ENCODE measurements around the gene DUSP16. TPM values are rescaled to one million over a fixed set of nuclear protein-coding genes. Genes with fewer than 3 reads are reported as not detected.
A peak's percentile ranks its signal among the peaks of the same experiment; 100 is the strongest.
"Not testable (repeated sequence)": the region's sequence is repeated elsewhere in the genome, so short reads cannot be mapped to it uniquely, and the experiment has no call there.

The DUSP16 gene
- total RNA-seq, 1 donor = 29.5 TPM

- H3K27me3 ChIP-seq (ENCODE audit: insufficient read depth, low read length) = no peaks in the 10 kb centered on the region
- H3K4me3 ChIP-seq (ENCODE audit: low read length) = no peak overlapping the region
- no peaks in the 10 kb centered on the region for H3K9me3 ChIP-seq (ENCODE audit: low read depth, low read length)
- H3K4me1 ChIP-seq (ENCODE audit: insufficient read depth, low read length) = no peaks in the 10 kb centered on the region
Observed at GRCh38 chr12:12590961-12591360, 28.3 kb upstream of the DUSP16 start.

- not testable (repeated sequence) for H3K9me3 ChIP-seq (ENCODE audit: low read depth, low read length); H3K27me3 ChIP-seq (ENCODE audit: insufficient read depth, low read length); H3K4me3 ChIP-seq (ENCODE audit: low read length); H3K4me1 ChIP-seq (ENCODE audit: insufficient read depth, low read length)
Observed at GRCh38 chr12:12588436-12588835, 25.8 kb upstream of the DUSP16 start.

GRCh38 chr12:12587878-12588277, 25.2 kb upstream of the DUSP16 start:
- Histone ChIP-seq H3K27me3 (ENCODE audit: insufficient read depth, low read length) (no peaks in the 10 kb centered on the region), H3K4me3 (ENCODE audit: low read length) (no peak overlapping the region), H3K4me1 (ENCODE audit: insufficient read depth, low read length) (no peaks in the 10 kb centered on the region), H3K9me3 (ENCODE audit: low read depth, low read length) (no peaks in the 10 kb centered on the region)

GRCh38 chr12:12586879-12587675, 24.4 kb upstream of the DUSP16 start:
- H3K4me3 ChIP-seq (ENCODE audit: low read length) = no peak overlapping the region
- peaks cover 4% of the 10 kb centered on the region for H3K4me1 ChIP-seq (ENCODE audit: insufficient read depth, low read length)
- no peaks in the 10 kb centered on the region for H3K27me3 ChIP-seq (ENCODE audit: insufficient read depth, low read length)
- no peaks in the 10 kb centered on the region for H3K9me3 ChIP-seq (ENCODE audit: low read depth, low read length)

GRCh38 chr12:12585115-12585863, 22.6 kb upstream of the DUSP16 start:
- Histone ChIP-seq H3K4me1 (ENCODE audit: insufficient read depth, low read length) (peaks cover 4% of the 10 kb centered on the region), H3K27me3 (ENCODE audit: insufficient read depth, low read length) (no peaks in the 10 kb centered on the region), H3K4me3 (ENCODE audit: low read length) (no peak overlapping the region), H3K9me3 (ENCODE audit: low read depth, low read length) (no peaks in the 10 kb centered on the region)

- no peak overlapping the region for H3K4me3 ChIP-seq (ENCODE audit: low read length)
- H3K4me1 ChIP-seq (ENCODE audit: insufficient read depth, low read length) = peaks cover 4% of the 10 kb centered on the region
- H3K27me3 ChIP-seq (ENCODE audit: insufficient read depth, low read length) = no peaks in the 10 kb centered on the region
- no peaks in the 10 kb centered on the region for H3K9me3 ChIP-seq (ENCODE audit: low read depth, low read length)
Observed at GRCh38 chr12:12583510-12584178, 21.0 kb upstream of the DUSP16 start.

- Histone ChIP-seq H3K9me3 (ENCODE audit: low read depth, low read length) (no peaks in the 10 kb centered on the region), H3K27me3 (ENCODE audit: insufficient read depth, low read length) (no peaks in the 10 kb centered on the region), H3K4me1 (ENCODE audit: insufficient read depth, low read length) (peaks cover 4% of the 10 kb centered on the region), H3K4me3 (ENCODE audit: low read length) (no peak overlapping the region)
Observed at GRCh38 chr12:12582895-12583303, 20.2 kb upstream of the DUSP16 start.

- Histone ChIP-seq H3K27me3 (ENCODE audit: insufficient read depth, low read length) (no peaks in the 10 kb centered on the region), H3K9me3 (ENCODE audit: low read depth, low read length) (no peaks in the 10 kb centered on the region), H3K4me3 (ENCODE audit: low read length) (no peak overlapping the region), H3K4me1 (ENCODE audit: insufficient read depth, low read length) (peaks cover 4% of the 10 kb centered on the region)
Observed at GRCh38 chr12:12582193-12582881, 19.7 kb upstream of the DUSP16 start.

- not testable (repeated sequence) for H3K27me3 ChIP-seq (ENCODE audit: insufficient read depth, low read length); H3K4me3 ChIP-seq (ENCODE audit: low read length); H3K4me1 ChIP-seq (ENCODE audit: insufficient read depth, low read length); H3K9me3 ChIP-seq (ENCODE audit: low read depth, low read length)
Observed at GRCh38 chr12:12580716-12581115, 18.1 kb upstream of the DUSP16 start.

GRCh38 chr12:12577786-12578185, 15.1 kb upstream of the DUSP16 start:
- Histone ChIP-seq H3K27me3 (ENCODE audit: insufficient read depth, low read length) (no peaks in the 10 kb centered on the region), H3K4me3 (ENCODE audit: low read length) (no peak overlapping the region), H3K4me1 (ENCODE audit: insufficient read depth, low read length) (peaks cover 4% of the 10 kb centered on the region), H3K9me3 (ENCODE audit: low read depth, low read length) (no peaks in the 10 kb centered on the region)

GRCh38 chr12:12572659-12573058, 10.0 kb upstream of the DUSP16 start:
- Histone ChIP-seq H3K27me3 (ENCODE audit: insufficient read depth, low read length) (no peaks in the 10 kb centered on the region), H3K4me1 (ENCODE audit: insufficient read depth, low read length) (no peaks in the 10 kb centered on the region), H3K9me3 (ENCODE audit: low read depth, low read length) (no peaks in the 10 kb centered on the region), H3K4me3 (ENCODE audit: low read length) (no peak overlapping the region)

GRCh38 chr12:12565971-12566370, 3.3 kb upstream of the DUSP16 start:
- peaks cover 19% of the 10 kb centered on the region for H3K4me1 ChIP-seq (ENCODE audit: insufficient read depth, low read length)
- not testable (repeated sequence) for H3K9me3 ChIP-seq (ENCODE audit: low read depth, low read length); H3K4me3 ChIP-seq (ENCODE audit: low read length); H3K27me3 ChIP-seq (ENCODE audit: insufficient read depth, low read length)

- Histone ChIP-seq H3K9me3 (ENCODE audit: low read depth, low read length) (no peaks in the 10 kb centered on the region), H3K4me1 (ENCODE audit: insufficient read depth, low read length) (peaks cover 25% of the 10 kb centered on the region), H3K27me3 (ENCODE audit: insufficient read depth, low read length) (no peaks in the 10 kb centered on the region), H3K4me3 (ENCODE audit: low read length) (no peak overlapping the region)
Observed at GRCh38 chr12:12564911-12565310, 2.2 kb upstream of the DUSP16 start.

GRCh38 chr12:12563290-12563928, 746 bp upstream of the DUSP16 start:
- H3K4me3 ChIP-seq (ENCODE audit: low read length) = peak overlapping the region; percentile 61
- no peaks in the 10 kb centered on the region for H3K27me3 ChIP-seq (ENCODE audit: insufficient read depth, low read length)
- no peaks in the 10 kb centered on the region for H3K9me3 ChIP-seq (ENCODE audit: low read depth, low read length)
- H3K4me1 ChIP-seq (ENCODE audit: insufficient read depth, low read length) = peaks cover 25% of the 10 kb centered on the region
